Spleen (tissue), 7 donors: Measurements from ENCODE around the gene MAST2.

ENCODE experiments used
- CTCF ChIP-seq, 11 experiments: fragments of 200-600 bp in 7 of 11; fragments of 450-650 bp in 4 of 11; sonication (generic) in 4 of 11; IDR thresholded peaks in 8 of 11; conservative IDR thresholded peaks in 3 of 11; 1 replicate in 7 of 11; 2 replicates in 4 of 11; pipeline versions ENCODE4 v1.4.0 to v1.8.0; 2016 to 2021; ENCODE audit warnings: antibody characterized with exemption in 11 of 11, inconsistent platforms in 4 of 11, mild to moderate bottlenecking in 1 of 11
- POLR2A ChIP-seq, 3 donors: fragments of 450-650 bp; IDR thresholded peaks; one replicate each; pipeline ENCODE4 v1.5.1; 2017; ENCODE audit warnings: antibody characterized with exemption in 3 of 3, mild to moderate bottlenecking in 1 of 3
- donor health status: DM: no; HTN: no; CAD: no; lungs with moderate emphysema.
- donor health status: DM: no; HTN: no; CAD: no.
- donor health status: DM: no; HTN: no; CAD: no.

DNA sequence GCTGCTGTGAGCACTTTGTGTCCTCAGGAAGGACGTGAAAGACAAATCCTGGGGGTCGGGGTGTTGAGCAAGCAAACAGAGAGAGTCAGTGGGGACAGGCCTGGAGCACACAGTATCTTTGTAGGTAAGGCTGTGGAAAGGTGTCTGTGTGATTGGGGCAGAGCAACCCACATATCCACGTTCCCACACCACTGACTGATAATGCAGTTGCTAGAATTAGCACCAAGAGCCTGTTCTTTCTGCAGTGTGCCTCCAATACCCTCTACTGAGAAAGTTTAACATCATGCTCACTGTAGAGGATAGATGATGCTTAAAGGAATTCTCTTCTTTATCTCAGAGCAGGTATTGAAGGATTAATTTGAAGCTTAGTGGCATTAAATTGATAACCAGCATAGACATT, 167.9 kb downstream of the MAST2 start:
- TF ChIP-seq POLR2A (IDR thresholded peaks at IDR 0.05), result no peak
- no peak for TF ChIP-seq CTCF (IDR thresholded peaks at IDR 0.05 in 8 of 11, conservative IDR thresholded peaks at IDR 0.05 in 3 of 11)
